Measurements from ENCODE around the gene PPFIA1.

DNA sequence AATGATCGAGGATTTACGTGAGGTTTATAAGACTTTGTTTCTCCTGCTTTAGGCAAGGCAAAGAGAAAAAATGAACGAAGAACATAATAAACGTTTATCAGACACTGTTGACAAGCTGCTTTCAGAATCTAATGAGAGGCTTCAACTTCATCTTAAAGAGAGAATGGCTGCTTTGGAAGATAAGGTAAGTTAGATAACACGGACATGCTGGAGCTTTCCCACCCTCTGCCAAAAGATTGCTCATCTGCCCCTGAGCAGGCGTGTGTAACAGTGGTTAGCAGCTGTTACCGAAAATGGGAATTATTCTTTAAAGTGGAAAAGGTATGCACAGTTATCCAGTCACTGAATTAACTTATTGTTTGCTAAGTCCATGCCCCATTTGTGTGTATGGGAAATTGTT lies 65.0 kb downstream of the PPFIA1 start:
- no peak for TF ChIP-seq EZH2 (IDR thresholded peaks at IDR 0.05; ENCODE audit: low read length, missing control alignments)
- TF ChIP-seq, protein P1, sequence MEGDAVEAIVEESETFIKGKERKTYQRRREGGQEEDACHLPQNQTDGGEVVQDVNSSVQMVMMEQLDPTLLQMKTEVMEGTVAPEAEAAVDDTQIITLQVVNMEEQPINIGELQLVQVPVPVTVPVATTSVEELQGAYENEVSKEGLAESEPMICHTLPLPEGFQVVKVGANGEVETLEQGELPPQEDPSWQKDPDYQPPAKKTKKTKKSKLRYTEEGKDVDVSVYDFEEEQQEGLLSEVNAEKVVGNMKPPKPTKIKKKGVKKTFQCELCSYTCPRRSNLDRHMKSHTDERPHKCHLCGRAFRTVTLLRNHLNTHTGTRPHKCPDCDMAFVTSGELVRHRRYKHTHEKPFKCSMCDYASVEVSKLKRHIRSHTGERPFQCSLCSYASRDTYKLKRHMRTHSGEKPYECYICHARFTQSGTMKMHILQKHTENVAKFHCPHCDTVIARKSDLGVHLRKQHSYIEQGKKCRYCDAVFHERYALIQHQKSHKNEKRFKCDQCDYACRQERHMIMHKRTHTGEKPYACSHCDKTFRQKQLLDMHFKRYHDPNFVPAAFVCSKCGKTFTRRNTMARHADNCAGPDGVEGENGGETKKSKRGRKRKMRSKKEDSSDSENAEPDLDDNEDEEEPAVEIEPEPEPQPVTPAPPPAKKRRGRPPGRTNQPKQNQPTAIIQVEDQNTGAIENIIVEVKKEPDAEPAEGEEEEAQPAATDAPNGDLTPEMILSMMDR (conservative IDR thresholded peaks at IDR 0.05 in 1 of 2, IDR thresholded peaks at IDR 0.05 in 1 of 2; ENCODE audit: low read depth in 1 of 2, low read length in 2 of 2): no peak
